Loucy (cell line): Measurements from ENCODE around the gene SCFD1.

Experiments used
- EZH2phosphoT487 ChIP-seq: fragments of 200-600 bp; IDR thresholded peaks from 2 replicates; pipeline ENCODE4 v1.6.1; 2018; ENCODE audit warnings: antibody characterized with exemption, mild to moderate bottlenecking, moderate library complexity, borderline replicate concordance
- TF ChIP-seq, protein P1 (sequence below): fragments of 200-600 bp; sonication (generic); conservative IDR thresholded peaks from 2 replicates; pipeline ENCODE4 v1.5.1; 2014; ENCODE audit warnings: mild to moderate bottlenecking, antibody characterized with exemption, low read length

DNA sequence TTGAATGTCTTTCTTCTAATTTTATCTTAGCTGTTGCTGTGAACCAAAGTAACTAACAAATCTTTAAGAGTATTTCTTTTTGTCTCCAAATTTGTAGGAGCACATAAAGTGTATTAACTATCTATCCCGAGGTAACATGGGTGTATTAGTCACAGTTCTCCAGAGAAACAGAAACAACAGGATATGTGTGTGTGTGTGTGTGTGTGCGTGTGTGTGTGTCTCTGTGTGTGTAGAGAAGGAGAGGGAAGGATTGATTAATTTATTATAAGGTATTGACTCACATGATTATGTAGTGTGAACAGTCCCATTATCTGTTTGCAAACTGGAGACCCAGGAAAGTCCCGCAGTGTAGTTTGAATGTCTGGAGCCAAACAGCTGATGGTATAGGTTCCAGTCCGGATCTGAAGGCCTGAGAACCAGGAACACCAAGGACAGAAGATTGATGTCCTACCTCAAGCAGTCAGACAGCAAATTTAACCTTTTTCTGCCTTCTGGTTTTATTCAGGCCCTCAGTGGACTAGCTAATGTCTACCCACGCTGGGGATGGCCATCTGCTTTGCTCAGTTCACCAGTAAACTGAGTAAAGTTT lies 48.8 kb upstream of the SCFD1 start:
- TF ChIP-seq, protein P1, sequence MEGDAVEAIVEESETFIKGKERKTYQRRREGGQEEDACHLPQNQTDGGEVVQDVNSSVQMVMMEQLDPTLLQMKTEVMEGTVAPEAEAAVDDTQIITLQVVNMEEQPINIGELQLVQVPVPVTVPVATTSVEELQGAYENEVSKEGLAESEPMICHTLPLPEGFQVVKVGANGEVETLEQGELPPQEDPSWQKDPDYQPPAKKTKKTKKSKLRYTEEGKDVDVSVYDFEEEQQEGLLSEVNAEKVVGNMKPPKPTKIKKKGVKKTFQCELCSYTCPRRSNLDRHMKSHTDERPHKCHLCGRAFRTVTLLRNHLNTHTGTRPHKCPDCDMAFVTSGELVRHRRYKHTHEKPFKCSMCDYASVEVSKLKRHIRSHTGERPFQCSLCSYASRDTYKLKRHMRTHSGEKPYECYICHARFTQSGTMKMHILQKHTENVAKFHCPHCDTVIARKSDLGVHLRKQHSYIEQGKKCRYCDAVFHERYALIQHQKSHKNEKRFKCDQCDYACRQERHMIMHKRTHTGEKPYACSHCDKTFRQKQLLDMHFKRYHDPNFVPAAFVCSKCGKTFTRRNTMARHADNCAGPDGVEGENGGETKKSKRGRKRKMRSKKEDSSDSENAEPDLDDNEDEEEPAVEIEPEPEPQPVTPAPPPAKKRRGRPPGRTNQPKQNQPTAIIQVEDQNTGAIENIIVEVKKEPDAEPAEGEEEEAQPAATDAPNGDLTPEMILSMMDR = no peak
- TF ChIP-seq EZH2phosphoT487 = no peak
